GM19395 (cell line): ENCODE results near the gene CTNNBIP1.

Experiments used
- ATAC-seq: cut with Tn5 transposase; IDR thresholded peaks from one replicate; pipeline ENCODE4 v1.9.1; 2021; ENCODE audit warnings: mild to moderate bottlenecking, moderate library complexity; ENCODE audit not compliant: unreplicated experiment

Gene CTNNBIP1

GRCh38 chr1:9905010-9905409 lies 5.1 kb downstream of the CTNNBIP1 start:
- ATAC-seq, result no peak

DNA sequence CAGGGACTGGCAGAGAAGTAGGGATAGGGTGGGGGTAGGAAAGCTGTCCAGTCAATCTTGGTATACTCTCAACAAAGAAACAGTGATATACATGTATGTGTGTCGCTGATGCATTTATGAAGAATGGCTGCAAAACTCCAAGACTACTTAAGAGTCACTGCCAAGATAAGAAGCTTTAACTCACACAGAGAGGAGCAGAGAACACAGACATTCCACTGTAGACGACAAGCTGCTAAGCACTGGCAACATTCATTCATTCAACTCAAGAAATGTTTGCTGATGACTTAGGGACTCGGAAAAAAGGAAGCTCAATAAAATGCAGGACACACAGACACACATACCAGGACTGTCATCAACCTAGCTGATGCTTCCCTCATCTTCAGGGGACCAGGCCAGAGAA lies 5.5 kb downstream of the CTNNBIP1 start:
- no peak for ATAC-seq

- ATAC-seq, result no peak
Observed at GRCh38 chr1:9903801-9904527, 6.1 kb downstream of the CTNNBIP1 start.

- no peak for ATAC-seq
Observed at GRCh38 chr1:9902060-9902452, 8.0 kb downstream of the CTNNBIP1 start.

- ATAC-seq, result no peak
Observed at GRCh38 chr1:9901148-9902059, 8.7 kb downstream of the CTNNBIP1 start.

DNA sequence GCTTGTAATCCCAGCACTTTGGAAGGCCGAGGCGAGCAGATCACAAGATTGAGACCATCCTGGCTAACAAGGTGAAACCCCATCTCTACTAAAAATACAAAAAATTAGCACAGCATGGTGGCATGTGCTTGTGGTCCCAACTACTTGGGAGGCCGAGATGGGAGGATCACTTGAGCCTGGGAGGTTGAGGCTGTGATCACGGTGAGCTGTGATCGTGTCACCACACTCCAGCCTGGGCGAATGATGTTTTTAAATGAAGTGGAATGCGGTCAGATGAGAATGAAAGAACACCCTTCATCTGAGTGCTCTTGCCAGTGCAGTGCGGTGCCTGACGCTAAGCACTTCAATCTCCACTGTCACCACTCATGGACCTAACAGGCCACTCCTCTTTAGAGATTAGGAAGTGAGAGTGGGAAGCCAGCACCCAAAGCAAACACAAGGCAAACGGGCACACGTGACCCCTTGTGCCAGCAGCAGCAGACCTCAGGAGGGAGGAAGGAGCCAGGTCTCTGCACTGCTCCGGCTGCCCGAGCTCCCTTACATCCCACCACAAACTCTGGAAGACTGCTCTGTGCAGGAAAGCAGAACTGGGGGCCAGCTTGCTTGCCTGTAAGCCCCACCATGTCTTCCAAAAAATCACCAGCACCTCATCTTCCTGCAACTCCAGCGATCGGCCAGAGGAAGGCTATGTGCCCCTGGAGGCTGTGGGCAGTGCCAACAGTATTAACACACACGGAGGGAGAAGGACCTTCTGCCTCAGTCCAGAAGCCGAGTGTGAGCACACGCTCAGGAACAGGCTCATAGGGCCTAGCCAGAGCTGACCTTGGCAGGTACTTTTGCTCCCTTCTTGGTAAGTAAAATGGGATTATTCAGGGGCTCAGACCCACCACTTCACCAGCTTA lies 9.7 kb downstream of the CTNNBIP1 start:
- ATAC-seq, result no peak

- ATAC-seq, result no peak
Observed at GRCh38 chr1:9894115-9894514, 16.0 kb downstream of the CTNNBIP1 start.

GRCh38 chr1:9892563-9893528 lies 17.2 kb downstream of the CTNNBIP1 start:
- ATAC-seq, result no peak

GRCh38 chr1:9891207-9891606 lies 18.9 kb downstream of the CTNNBIP1 start:
- no peak for ATAC-seq

DNA sequence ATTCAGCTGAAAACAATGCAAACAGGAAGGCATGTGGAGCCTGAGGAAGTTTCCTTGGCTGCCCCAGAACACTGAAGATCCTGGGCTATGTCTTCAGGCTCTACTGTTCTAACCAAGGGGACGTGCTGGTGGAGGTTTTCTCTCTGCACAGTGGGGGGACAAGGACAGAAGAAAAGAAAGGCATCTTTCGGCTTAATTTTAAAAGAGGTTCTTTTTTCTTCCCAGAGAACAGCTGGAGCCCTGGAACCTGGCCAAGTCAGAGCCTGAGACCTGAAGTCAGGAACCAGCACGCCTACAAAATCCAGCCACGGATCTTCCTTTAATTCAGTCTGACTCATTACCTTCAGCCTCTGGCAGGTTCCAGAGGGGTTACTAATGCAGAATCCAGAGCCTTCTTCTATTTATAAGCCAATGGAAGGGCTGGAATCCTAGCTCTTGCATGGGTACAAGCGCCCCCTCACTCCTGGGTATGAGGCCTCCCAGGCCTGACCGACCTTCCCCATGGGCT lies 19.8 kb downstream of the CTNNBIP1 start:
- ATAC-seq, result no peak

DNA sequence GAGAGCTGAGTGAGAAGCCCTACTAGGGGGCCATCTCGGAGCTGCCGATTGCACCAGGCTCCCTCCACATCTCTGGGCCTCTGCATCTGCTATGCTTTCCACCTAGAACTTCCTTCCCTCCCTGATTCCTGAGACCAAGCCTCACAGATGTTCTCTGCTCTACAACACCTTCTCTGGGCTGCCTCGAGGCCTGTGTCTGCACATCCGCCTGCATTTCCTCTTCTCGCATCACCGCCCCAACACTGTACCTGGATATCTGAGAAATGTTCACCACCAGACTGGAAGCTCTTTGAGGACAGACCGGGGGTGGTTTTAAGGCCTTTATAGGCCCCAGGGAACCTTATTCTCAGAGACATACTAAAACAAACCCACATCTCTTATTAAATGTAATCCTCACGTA lies 20.7 kb downstream of the CTNNBIP1 start:
- ATAC-seq, result no peak

DNA sequence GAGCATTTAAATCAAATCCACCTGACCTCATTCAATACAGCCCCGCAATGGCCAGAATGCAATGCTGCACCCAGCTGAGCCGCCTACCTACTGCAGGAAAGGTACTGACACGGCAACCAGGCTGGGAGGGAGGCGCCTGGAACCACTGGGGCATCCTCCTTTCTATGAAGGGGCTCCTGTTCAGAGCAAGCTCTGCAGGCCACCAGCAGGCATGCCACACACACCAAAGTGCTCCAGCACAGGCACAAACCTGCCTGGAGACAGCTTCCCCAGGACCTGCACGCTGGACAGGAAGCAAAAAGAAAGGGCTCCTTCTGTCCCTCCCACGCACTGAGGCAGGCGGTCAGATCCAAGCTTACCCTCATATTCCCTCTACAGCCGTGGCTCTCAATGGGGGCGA lies 21.2 kb downstream of the CTNNBIP1 start:
- ATAC-seq, result no peak

DNA sequence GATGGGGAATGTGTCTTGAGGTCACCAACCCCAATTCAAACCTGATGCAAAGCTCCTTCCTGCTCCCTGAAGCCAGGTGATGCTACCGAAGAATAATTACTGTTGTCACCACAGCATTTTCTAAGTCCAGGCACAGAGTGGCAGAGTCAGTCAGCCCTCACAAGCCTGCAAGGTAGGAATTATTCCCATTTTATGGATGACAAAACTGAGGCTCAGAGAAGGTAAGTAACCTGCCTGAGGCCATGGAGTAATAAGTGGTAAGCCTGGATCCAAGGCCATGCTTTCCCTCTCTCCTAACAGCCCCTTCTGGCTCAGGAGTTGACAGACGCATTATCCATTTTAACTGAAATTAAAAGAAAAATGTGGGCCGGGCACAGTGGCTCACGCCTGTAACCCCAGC lies 23.0 kb downstream of the CTNNBIP1 start:
- ATAC-seq, result no peak

- no peak for ATAC-seq
Observed at GRCh38 chr1:9886092-9886742, 23.9 kb downstream of the CTNNBIP1 start.

- no peak for ATAC-seq
Observed at GRCh38 chr1:9884805-9885204, 25.3 kb downstream of the CTNNBIP1 start.

- no peak for ATAC-seq
Observed at GRCh38 chr1:9883585-9884449, 26.3 kb downstream of the CTNNBIP1 start.

DNA sequence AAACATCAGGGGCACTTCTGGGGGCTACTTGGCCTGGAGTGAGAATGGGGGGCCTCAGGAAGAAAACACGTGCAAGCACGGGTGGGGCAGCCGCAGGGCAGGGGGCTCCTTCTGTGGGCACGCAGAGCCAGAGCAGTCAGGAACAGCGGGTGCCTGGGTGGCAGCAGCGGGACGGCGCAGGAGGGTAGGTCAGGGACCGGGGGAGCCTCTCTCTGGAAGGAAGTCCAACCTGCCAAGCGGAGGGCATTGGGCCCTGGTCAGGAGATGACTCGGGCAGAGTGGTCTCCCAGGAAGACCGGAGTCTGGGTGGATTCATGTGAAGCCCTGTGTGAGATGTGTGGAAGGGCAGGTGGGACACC lies 27.1 kb downstream of the CTNNBIP1 start:
- no peak for ATAC-seq

DNA sequence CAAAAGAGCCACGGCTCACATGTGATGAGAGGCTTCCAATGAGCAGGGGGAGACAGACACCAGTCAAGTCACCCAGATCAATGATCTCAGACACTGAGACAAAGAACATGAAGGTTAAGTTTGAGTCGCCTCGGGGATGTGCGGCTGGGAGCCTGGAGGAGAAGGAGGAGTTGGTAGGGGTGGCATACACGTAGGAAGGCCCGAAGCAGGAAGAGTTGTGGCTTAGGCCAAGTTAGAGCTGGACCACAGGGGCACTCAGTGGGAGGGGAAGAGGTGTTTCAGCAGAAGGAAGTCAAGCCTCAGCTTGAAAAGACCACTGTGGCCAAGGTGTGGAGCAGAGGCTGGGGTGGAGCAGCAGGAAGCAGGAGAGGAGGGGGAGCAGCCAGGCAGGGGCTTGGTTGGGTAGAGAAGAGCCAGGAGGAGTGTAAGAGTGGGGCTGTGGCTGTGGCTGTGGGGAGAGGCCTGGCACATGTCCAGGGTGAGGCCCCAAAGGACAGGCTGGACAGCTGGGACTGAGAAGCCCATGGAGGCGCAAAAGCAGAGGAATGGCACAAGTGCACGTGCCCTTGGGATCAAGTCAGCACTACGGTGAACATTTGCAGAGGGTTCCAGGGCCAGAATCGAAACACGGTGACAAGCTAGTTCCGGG lies 27.6 kb downstream of the CTNNBIP1 start:
- no peak for ATAC-seq
